Measurements from ENCODE around the gene CD7.

CD7 gene

DNA sequence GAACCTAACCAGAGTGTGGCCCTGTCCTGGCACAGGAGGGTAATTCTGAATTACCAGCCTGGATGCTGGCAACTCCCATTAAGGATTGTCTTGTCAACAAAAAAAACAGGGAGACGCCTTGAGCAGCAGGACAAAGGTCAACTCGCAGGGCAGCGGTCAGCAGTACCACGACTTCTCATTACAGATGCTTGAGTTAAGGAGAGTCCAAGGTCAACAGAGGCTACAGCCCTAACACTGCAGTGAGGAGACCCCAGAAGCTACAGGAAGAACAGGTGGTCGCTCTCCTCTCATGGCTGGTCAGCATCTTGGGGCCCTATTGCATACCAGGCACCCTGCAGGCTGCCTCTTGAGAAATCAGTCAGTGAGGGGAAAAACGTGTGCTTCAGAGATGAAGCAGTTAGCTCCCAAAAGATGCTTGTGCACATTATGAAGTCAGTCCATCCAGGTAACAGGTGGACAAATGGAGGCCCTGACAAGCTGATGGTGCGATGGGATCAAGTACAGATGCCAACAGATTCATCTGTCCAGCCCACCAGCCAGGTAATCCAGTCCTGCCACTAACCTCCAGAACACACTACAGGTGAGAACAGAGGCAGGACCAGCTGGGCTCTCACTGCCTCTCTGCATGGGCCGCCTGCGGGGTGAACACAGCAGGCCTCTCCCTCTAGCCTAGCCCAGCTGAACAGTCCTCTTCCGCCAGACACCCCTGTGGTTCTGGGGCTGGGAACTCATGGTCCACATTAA is 48.1 kb downstream of the CD7 start:
- Histone ChIP-seq H2AK5ac (ENCODE audit: low read depth, low read length) (no peak overlapping the region), H3K9me3 (replicated peaks in 1 of 2; ENCODE audit: control insufficient read depth in 2 of 2, insufficient read depth in 1 of 2, low read depth in 1 of 2, low read length in 2 of 2) (no peaks in the 10 kb centered on the region), H3K4me3 (ENCODE audit: low read length in 2 of 2) (no peak overlapping the region), H3K36me3 (replicated peaks in 1 of 2; ENCODE audit: control insufficient read depth in 2 of 2, insufficient read depth in 2 of 2, low read length in 2 of 2) (peaks cover 32 to 80% of the 10 kb centered on the region in 2 donors), H3K4me2 (ENCODE audit: insufficient read depth, low read length, poor library complexity, severe bottlenecking) (no peak overlapping the region), H2BK12ac (ENCODE audit: low read length) (no peak overlapping the region), H3K27ac (replicated peaks; ENCODE audit: low read length) (no peak overlapping the region), H3K9ac (ENCODE audit: low read depth, low read length, poor library complexity) (peak overlapping the region; percentile 79), H4K8ac (ENCODE audit: low read depth, low read length) (no peak overlapping the region), H3K4ac (ENCODE audit: low read length) (no peak overlapping the region), H2BK15ac (ENCODE audit: low read length) (no peak overlapping the region), H3K14ac (ENCODE audit: low read length) (no peak overlapping the region), H3K23ac (ENCODE audit: low read depth, low read length, poor library complexity) (no peak overlapping the region), H2BK120ac (ENCODE audit: low read depth, low read length) (no peak overlapping the region), H3K27me3 (ENCODE audit: control insufficient read depth in 3 of 3, insufficient read depth in 3 of 3, low read depth in 1 of 3, low read length in 3 of 3) (no peaks in the 10 kb centered on the region), H3K18ac (ENCODE audit: low read length) (no peak overlapping the region), H4K91ac (ENCODE audit: low read depth, low read length, poor library complexity) (no peak overlapping the region), H2AFZ (ENCODE audit: low read length) (no peak overlapping the region), H2BK5ac (ENCODE audit: low read length) (no peak overlapping the region), H3K79me1 (ENCODE audit: low read depth, low read length) (peaks cover 18% of the 10 kb centered on the region), H3K4me1 (ENCODE audit: control insufficient read depth in 2 of 2, insufficient read depth in 1 of 2, low read depth in 1 of 2, low read length in 2 of 2) (peaks cover 2 to 14% of the 10 kb centered on the region in 2 donors)
- WGBS, 2 donors (ENCODE audit: extremely low coverage in 2 of 2, insufficient read length in 2 of 2, insufficient replicate concordance in 1 of 2) = no CpG with 5 or more reads among the region's 10 CpGs
- DNase-seq (ENCODE audit: low spot score) = no peak

DNA sequence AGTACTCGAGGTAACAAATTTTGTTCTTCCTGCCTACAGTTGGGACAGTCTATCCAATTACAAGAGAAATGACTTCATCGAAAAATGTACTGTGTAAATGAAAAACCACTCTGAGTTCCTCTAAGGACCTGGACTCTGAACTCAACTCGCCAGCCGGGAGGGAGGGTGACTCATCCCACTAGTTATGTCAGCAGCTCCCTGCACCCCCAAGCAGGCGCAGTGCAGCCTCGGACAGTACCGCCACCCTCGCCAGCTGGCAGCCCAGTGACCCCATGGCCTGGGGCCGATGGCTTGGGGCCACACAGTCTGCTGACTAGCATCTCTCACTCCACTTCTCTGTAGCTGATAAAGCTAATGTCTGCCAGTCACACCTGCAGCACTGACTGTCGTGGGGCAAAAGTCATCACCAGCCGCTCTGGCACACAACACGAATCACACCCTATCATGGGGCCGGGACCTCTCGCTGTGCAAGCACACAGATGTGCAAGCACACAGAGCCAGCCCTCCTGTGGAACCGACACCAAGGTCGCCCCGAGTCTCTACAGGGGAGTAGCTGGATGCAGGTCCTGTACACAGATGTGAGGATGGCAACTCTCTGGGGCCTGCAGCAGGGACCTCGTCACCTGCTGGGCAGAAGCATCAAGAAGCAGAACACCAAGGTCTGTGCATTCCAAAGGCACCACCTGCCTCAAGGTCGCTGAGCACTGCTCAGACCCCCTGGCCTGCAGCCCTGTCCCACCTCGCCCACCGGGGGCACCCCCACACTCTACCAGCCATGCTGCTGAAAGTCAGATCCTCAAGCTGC is 49.6 kb downstream of the CD7 start:
- peak overlapping the region; percentile 2 for H3K18ac ChIP-seq (ENCODE audit: low read length)
- H3K4me1 ChIP-seq (ENCODE audit: control insufficient read depth in 2 of 2, insufficient read depth in 1 of 2, low read depth in 1 of 2, low read length in 2 of 2) = peaks cover 2 to 9% of the 10 kb centered on the region in 2 donors
- no CpG with 5 or more reads among the region's 21 CpGs for WGBS, 2 donors (ENCODE audit: extremely low coverage in 2 of 2, insufficient read length in 2 of 2, insufficient replicate concordance in 1 of 2)
- DNase-seq (ENCODE audit: low spot score) = no peak
- H3K27me3 ChIP-seq (ENCODE audit: control insufficient read depth in 3 of 3, insufficient read depth in 3 of 3, low read depth in 1 of 3, low read length in 3 of 3) = no peaks in the 10 kb centered on the region
- H3K36me3 ChIP-seq (replicated peaks in 1 of 2; ENCODE audit: control insufficient read depth in 2 of 2, insufficient read depth in 2 of 2, low read length in 2 of 2) = peaks cover 46 to 96% of the 10 kb centered on the region in 2 donors
- H2BK12ac ChIP-seq (ENCODE audit: low read length) = no peak overlapping the region
- H3K14ac ChIP-seq (ENCODE audit: low read length) = peak overlapping the region; percentile 42
- H3K9ac ChIP-seq (ENCODE audit: low read depth, low read length, poor library complexity) = peak overlapping the region; percentile 40
- no peak overlapping the region for H4K91ac ChIP-seq (ENCODE audit: low read depth, low read length, poor library complexity)
- H2BK120ac ChIP-seq (ENCODE audit: low read depth, low read length) = no peak overlapping the region
- H2BK15ac ChIP-seq (ENCODE audit: low read length) = no peak overlapping the region
- H3K4me2 ChIP-seq (ENCODE audit: insufficient read depth, low read length, poor library complexity, severe bottlenecking) = no peak overlapping the region
- H2BK5ac ChIP-seq (ENCODE audit: low read length) = no peak overlapping the region
- H3K4ac ChIP-seq (ENCODE audit: low read length) = no peak overlapping the region
- no peaks in the 10 kb centered on the region for H3K9me3 ChIP-seq (replicated peaks in 1 of 2; ENCODE audit: control insufficient read depth in 2 of 2, insufficient read depth in 1 of 2, low read depth in 1 of 2, low read length in 2 of 2)
- H3K27ac ChIP-seq (replicated peaks; ENCODE audit: low read length) = no peak overlapping the region
- no peak overlapping the region for H3K23ac ChIP-seq (ENCODE audit: low read depth, low read length, poor library complexity)
- no peak overlapping the region for H2AK5ac ChIP-seq (ENCODE audit: low read depth, low read length)
- no peak overlapping the region for H3K4me3 ChIP-seq (ENCODE audit: low read length in 2 of 2)
- H4K8ac ChIP-seq (ENCODE audit: low read depth, low read length) = no peak overlapping the region
- H2AFZ ChIP-seq (ENCODE audit: low read length) = no peak overlapping the region
- H3K79me1 ChIP-seq (ENCODE audit: low read depth, low read length) = peaks cover 21% of the 10 kb centered on the region

DNA sequence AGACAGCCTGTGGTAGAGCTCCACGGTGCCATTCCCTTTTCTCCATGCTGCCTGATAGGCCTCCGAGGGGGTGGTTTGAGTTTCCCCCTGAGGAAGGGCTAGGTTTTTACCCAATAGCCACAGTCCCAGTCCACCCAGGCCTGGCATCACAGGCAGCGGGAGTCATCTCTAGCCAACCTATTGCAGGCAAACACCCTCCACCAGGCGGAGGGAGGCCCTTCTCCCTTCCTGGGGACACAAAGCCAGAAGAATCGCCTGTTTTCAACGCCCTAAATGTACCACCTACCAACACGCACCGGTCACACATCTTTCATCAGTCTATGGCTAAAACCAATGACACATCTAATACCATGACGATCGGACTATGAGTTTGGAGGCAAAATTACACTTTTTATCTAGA is 51.3 kb downstream of the CD7 start:
- H3K4me1 ChIP-seq (ENCODE audit: control insufficient read depth in 2 of 2, insufficient read depth in 1 of 2, low read depth in 1 of 2, low read length in 2 of 2) = peaks cover 0 to 6% of the 10 kb centered on the region in 2 donors
- no peaks in the 10 kb centered on the region for H3K27me3 ChIP-seq (ENCODE audit: control insufficient read depth in 3 of 3, insufficient read depth in 3 of 3, low read depth in 1 of 3, low read length in 3 of 3)
- H3K18ac ChIP-seq (ENCODE audit: low read length) = no peak overlapping the region
- H3K23ac ChIP-seq (ENCODE audit: low read depth, low read length, poor library complexity) = peak overlapping the region; percentile 5
- H3K4me2 ChIP-seq (ENCODE audit: insufficient read depth, low read length, poor library complexity, severe bottlenecking) = no peak overlapping the region
- peaks cover 20% of the 10 kb centered on the region for H3K79me1 ChIP-seq (ENCODE audit: low read depth, low read length)
- H2BK12ac ChIP-seq (ENCODE audit: low read length) = no peak overlapping the region
- peaks cover 50 to 98% of the 10 kb centered on the region in 2 donors for H3K36me3 ChIP-seq (replicated peaks in 1 of 2; ENCODE audit: control insufficient read depth in 2 of 2, insufficient read depth in 2 of 2, low read length in 2 of 2)
- peaks cover 0 to under 1% of the 10 kb centered on the region in 2 donors for H3K9me3 ChIP-seq (replicated peaks in 1 of 2; ENCODE audit: control insufficient read depth in 2 of 2, insufficient read depth in 1 of 2, low read depth in 1 of 2, low read length in 2 of 2)
- H3K4ac ChIP-seq (ENCODE audit: low read length) = no peak overlapping the region
- no peak for DNase-seq (ENCODE audit: low spot score)
- H2BK15ac ChIP-seq (ENCODE audit: low read length) = no peak overlapping the region
- no peak overlapping the region for H3K14ac ChIP-seq (ENCODE audit: low read length)
- H2AFZ ChIP-seq (ENCODE audit: low read length) = no peak overlapping the region
- H3K4me3 ChIP-seq (ENCODE audit: low read length in 2 of 2) = no peak overlapping the region
- H3K27ac ChIP-seq (replicated peaks; ENCODE audit: low read length) = no peak overlapping the region
- H4K91ac ChIP-seq (ENCODE audit: low read depth, low read length, poor library complexity) = no peak overlapping the region
- WGBS, 2 donors (ENCODE audit: extremely low coverage in 2 of 2, insufficient read length in 2 of 2, insufficient replicate concordance in 1 of 2) = no CpG with 5 or more reads among the region's 10 CpGs
- peak overlapping the region; percentile 66 for H4K8ac ChIP-seq (ENCODE audit: low read depth, low read length)
- no peak overlapping the region for H2BK120ac ChIP-seq (ENCODE audit: low read depth, low read length)
- no peak overlapping the region for H2AK5ac ChIP-seq (ENCODE audit: low read depth, low read length)
- H2BK5ac ChIP-seq (ENCODE audit: low read length) = no peak overlapping the region
- no peak overlapping the region for H3K9ac ChIP-seq (ENCODE audit: low read depth, low read length, poor library complexity)

All from neuronal stem cell (in vitro differentiated cells).